Fibroblast of skin of abdomen (primary cell): ENCODE results near the gene SSBP3.

Source experiments
- DNase-seq: peaks from one replicate; pipeline ENCODE4 v3.0.0-alpha.2; 2013

SSBP3 gene

GRCh38 chr1:54371038-54371941 lies 34.9 kb downstream of the SSBP3 start:
- DNase-seq, result no peak

- no peak for DNase-seq
These were observed 35.8 kb downstream of the SSBP3 start for GRCh38 chr1:54370287-54370989.

GRCh38 chr1:54367613-54368012 lies 38.6 kb downstream of the SSBP3 start:
- peak; percentile 14 for DNase-seq

- no peak for DNase-seq
These were observed 40.3 kb downstream of the SSBP3 start for GRCh38 chr1:54365847-54366246.

- no peak for DNase-seq
These were observed 40.8 kb downstream of the SSBP3 start for GRCh38 chr1:54365398-54365797.

- DNase-seq, result no peak
These were observed 41.2 kb downstream of the SSBP3 start for GRCh38 chr1:54364995-54365394.

GRCh38 chr1:54364582-54364981 lies 41.6 kb downstream of the SSBP3 start:
- DNase-seq, result no peak

- no peak for DNase-seq
These were observed 42.3 kb downstream of the SSBP3 start for GRCh38 chr1:54363925-54364324.

- DNase-seq, result no peak
These were observed 43.3 kb downstream of the SSBP3 start for GRCh38 chr1:54362881-54363340.

- DNase-seq, result no peak
These were observed 44.9 kb downstream of the SSBP3 start for GRCh38 chr1:54361342-54361741.

- no peak for DNase-seq
These were observed 45.8 kb downstream of the SSBP3 start for GRCh38 chr1:54360165-54361005.

GRCh38 chr1:54359393-54360162 lies 46.6 kb downstream of the SSBP3 start:
- no peak for DNase-seq

- no peak for DNase-seq
These were observed 47.6 kb downstream of the SSBP3 start for GRCh38 chr1:54358503-54359168.

GRCh38 chr1:54357967-54358366 lies 48.2 kb downstream of the SSBP3 start:
- no peak for DNase-seq

GRCh38 chr1:54356680-54357147 lies 49.5 kb downstream of the SSBP3 start:
- DNase-seq, result no peak

- no peak for DNase-seq
These were observed 50.1 kb downstream of the SSBP3 start for GRCh38 chr1:54355931-54356679.

- no peak for DNase-seq
These were observed 51.3 kb downstream of the SSBP3 start for GRCh38 chr1:54354899-54355298.

- DNase-seq, result no peak
These were observed 52.2 kb downstream of the SSBP3 start for GRCh38 chr1:54353959-54354358.

GRCh38 chr1:54352755-54353154 lies 53.4 kb downstream of the SSBP3 start:
- peak; percentile 34 for DNase-seq

GRCh38 chr1:54350360-54350759 lies 55.8 kb downstream of the SSBP3 start:
- DNase-seq, result no peak

GRCh38 chr1:54348700-54349021 lies 57.5 kb downstream of the SSBP3 start:
- DNase-seq, result no peak
